ENCODE data around the gene FOXP1.
"Not testable (repeated sequence)": the region's sequence is repeated elsewhere in the genome, so short reads cannot be mapped to it uniquely, and the experiment has no call there.

FOXP1 gene

GRCh38 chr3:71453822-71454511, 129.6 kb downstream of the FOXP1 start:
- DNase-seq (ENCODE audit: low read depth, low spot score): no peak

GRCh38 chr3:71453319-71453718, 130.2 kb downstream of the FOXP1 start:
- DNase-seq (ENCODE audit: low read depth, low spot score): no peak

GRCh38 chr3:71451812-71452211, 131.7 kb downstream of the FOXP1 start:
- no peak for DNase-seq (ENCODE audit: low read depth, low spot score)

- no peak for DNase-seq (ENCODE audit: low read depth, low spot score)
Observed at GRCh38 chr3:71451060-71451459, 132.5 kb downstream of the FOXP1 start.

- DNase-seq (ENCODE audit: low read depth, low spot score): no peak
Observed at GRCh38 chr3:71450162-71450561, 133.4 kb downstream of the FOXP1 start.

- DNase-seq (ENCODE audit: low read depth, low spot score): no peak
Observed at GRCh38 chr3:71447803-71448202, 135.7 kb downstream of the FOXP1 start.

GRCh38 chr3:71447197-71447596, 136.3 kb downstream of the FOXP1 start:
- no peak for DNase-seq (ENCODE audit: low read depth, low spot score)

- no peak for DNase-seq (ENCODE audit: low read depth, low spot score)
Observed at GRCh38 chr3:71446734-71447133, 136.8 kb downstream of the FOXP1 start.

GRCh38 chr3:71446260-71446659, 137.3 kb downstream of the FOXP1 start:
- DNase-seq (ENCODE audit: low read depth, low spot score): no peak

- DNase-seq (ENCODE audit: low read depth, low spot score): no peak
Observed at GRCh38 chr3:71444861-71445259, 138.7 kb downstream of the FOXP1 start.

GRCh38 chr3:71444028-71444860, 139.3 kb downstream of the FOXP1 start:
- no peak for DNase-seq (ENCODE audit: low read depth, low spot score)

GRCh38 chr3:71443332-71443731, 140.2 kb downstream of the FOXP1 start:
- no peak for DNase-seq (ENCODE audit: low read depth, low spot score)

GRCh38 chr3:71442652-71443042, 140.9 kb downstream of the FOXP1 start:
- DNase-seq (ENCODE audit: low read depth, low spot score): no peak

GRCh38 chr3:71441925-71442651, 141.4 kb downstream of the FOXP1 start:
- DNase-seq (ENCODE audit: low read depth, low spot score): no peak

- DNase-seq (ENCODE audit: low read depth, low spot score): no peak
Observed at GRCh38 chr3:71441217-71441924, 142.2 kb downstream of the FOXP1 start.

- DNase-seq (ENCODE audit: low read depth, low spot score): no peak
Observed at GRCh38 chr3:71438904-71439303, 144.6 kb downstream of the FOXP1 start.

- DNase-seq (ENCODE audit: low read depth, low spot score): no peak
Observed at GRCh38 chr3:71438071-71438685, 145.3 kb downstream of the FOXP1 start.

- no peak for DNase-seq (ENCODE audit: low read depth, low spot score)
Observed at GRCh38 chr3:71436337-71436736, 147.2 kb downstream of the FOXP1 start.

GRCh38 chr3:71435836-71436235, 147.7 kb downstream of the FOXP1 start:
- DNase-seq (ENCODE audit: low read depth, low spot score): not testable (repeated sequence)

- no peak for DNase-seq (ENCODE audit: low read depth, low spot score)
Observed at GRCh38 chr3:71433631-71434030, 149.9 kb downstream of the FOXP1 start.
